Measurements from ENCODE around the gene SAXO1. TPM values are rescaled to one million over a fixed set of nuclear protein-coding genes. Genes with fewer than 3 reads are reported as not detected.
A peak's percentile ranks its signal among the peaks of the same experiment; 100 is the strongest.

The SAXO1 gene
- total RNA-seq, 2 experiments from 2014 or later, result 0.07 TPM; not detected in 1

DNA sequence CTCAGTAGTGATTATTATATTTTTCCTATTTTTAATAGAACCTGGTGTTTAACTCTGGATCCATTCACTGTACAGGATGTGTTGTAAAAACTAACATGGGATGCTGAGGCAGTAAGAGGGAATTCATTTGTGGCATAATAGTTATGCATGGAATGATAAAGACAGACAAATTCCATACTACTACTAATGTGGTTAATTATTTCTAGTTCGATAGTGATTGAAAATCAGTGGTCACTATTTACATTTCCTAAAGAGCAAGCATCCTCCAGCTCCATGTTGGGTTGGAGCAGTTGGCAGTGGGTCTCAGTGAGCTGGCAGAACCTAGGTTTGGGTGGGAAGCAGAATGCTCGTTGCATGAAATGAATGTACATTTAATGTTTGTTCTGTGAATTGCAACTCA, 122.6 kb downstream of the SAXO1 start:
- no peaks in the 10 kb centered on the region for H3K4me1 Mint-ChIP-seq (ENCODE audit: low read depth)
- H3K9me3 Mint-ChIP-seq, result no peaks in the 10 kb centered on the region
- ChIA-PET POLR2A (no interaction called here), CTCF (no interaction called here)
- no peaks in the 10 kb centered on the region for H3K36me3 Mint-ChIP-seq (ENCODE audit: low read depth)
- intact Hi-C loops (cut with micrococcal nuclease), result no loop called here
- peaks cover 1% of the 10 kb centered on the region for H3K27me3 Mint-ChIP-seq
- no peak overlapping the region for H3K27ac Mint-ChIP-seq
- H3K4me3 Mint-ChIP-seq, result no peak overlapping the region
- TF ChIP-seq, protein P1, sequence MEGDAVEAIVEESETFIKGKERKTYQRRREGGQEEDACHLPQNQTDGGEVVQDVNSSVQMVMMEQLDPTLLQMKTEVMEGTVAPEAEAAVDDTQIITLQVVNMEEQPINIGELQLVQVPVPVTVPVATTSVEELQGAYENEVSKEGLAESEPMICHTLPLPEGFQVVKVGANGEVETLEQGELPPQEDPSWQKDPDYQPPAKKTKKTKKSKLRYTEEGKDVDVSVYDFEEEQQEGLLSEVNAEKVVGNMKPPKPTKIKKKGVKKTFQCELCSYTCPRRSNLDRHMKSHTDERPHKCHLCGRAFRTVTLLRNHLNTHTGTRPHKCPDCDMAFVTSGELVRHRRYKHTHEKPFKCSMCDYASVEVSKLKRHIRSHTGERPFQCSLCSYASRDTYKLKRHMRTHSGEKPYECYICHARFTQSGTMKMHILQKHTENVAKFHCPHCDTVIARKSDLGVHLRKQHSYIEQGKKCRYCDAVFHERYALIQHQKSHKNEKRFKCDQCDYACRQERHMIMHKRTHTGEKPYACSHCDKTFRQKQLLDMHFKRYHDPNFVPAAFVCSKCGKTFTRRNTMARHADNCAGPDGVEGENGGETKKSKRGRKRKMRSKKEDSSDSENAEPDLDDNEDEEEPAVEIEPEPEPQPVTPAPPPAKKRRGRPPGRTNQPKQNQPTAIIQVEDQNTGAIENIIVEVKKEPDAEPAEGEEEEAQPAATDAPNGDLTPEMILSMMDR (IDR thresholded peaks at IDR 0.05), result no peak
- no peak for DNase-seq
- no peak for ATAC-seq

DNA sequence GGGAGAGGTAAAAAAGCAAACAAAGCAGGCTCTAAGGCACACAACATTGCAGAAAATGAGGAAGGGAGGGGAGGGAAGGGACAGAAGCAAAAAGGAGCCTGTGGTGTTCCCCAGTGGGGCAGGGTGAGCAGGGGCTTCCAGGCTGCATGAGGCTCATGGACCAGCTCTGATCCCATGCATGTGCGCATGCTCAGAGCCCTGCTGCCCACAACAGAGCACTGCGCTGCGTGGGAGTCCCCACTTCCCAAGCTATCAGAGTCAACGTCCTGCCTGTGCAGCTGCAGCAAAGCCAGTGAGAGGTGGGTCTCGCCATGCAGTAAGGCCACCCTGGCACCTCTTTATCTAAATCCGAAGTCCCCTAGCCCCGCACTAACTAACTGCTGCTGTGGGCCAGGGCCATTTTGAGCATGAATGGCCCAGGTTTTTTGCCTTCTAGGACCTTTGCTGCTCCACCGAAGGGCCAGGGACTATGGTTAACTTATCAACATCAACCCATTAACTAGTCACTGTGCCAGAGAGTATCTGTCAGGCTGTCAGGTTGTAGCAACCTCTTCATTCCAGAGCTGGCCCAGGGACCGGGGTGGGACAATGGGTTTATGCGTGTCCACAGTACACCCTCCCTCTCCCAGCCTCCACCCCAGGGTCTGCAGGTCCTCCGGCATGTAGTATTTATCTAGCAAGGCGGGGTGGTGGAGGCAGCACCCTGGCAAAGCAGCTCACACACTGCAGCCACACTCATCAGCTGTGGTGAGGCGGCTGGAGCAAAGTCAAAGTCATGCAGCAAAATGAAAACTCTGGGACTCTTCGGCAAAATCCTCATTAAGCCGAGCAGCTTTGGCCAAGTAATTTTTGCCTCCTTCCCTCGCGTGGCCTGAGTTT, 123.6 kb downstream of the SAXO1 start:
- POLR2A ChIA-PET, result interaction anchor here (0.5 kb wide), 1 partner anchor 20 kb away, joined by 3 read pairs; no protein-coding TSS in a partner anchor

DNA sequence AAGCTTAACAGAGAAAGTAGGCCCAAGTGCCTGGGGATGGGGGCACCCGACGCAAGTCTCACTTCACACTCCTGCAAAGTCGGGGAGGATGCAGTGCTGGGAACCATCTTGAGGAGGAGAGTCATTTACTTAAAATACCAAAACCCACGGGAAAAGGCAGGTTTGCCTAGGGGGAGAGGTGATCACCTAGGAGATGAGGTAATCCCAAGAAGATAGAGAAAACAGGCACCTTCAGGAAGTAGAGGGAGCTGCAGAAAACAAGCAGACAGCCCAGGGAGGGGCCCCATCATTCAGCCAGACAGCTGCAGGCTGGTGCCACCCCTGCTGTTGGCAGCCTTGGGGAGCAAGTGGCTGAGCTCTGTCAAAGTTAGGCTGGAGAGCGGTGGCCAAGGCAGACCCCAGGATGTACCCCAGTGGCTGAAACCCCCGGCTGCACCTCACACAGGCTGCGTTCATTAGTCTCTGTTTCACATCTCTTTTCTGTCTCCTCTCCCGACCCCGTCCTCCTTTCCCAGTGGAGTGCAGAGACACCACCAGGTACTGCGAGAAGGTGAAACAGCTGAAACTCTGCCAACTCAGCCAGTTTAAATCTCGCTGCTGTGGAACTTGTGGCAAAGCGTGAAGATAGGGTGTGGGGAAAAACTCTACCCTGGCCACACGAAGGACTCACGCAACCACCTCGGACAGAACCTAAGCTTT, 124.9 kb downstream of the SAXO1 start:
- H3K9me3 Mint-ChIP-seq, result peaks cover 2% of the 10 kb centered on the region
- no peaks in the 10 kb centered on the region for H3K36me3 Mint-ChIP-seq (ENCODE audit: low read depth)
- TF ChIP-seq, protein P1 (IDR thresholded peaks at IDR 0.05), result no peak
- H3K27me3 Mint-ChIP-seq, result peaks cover 1% of the 10 kb centered on the region
- CTCF ChIA-PET, result no interaction called here
- ATAC-seq (no peak), DNase-seq (no peak)
- no peaks in the 10 kb centered on the region for H3K4me1 Mint-ChIP-seq (ENCODE audit: low read depth)
- intact Hi-C loops (cut with micrococcal nuclease), result no loop called here
- H3K4me3 Mint-ChIP-seq, result no peak overlapping the region
- H3K27ac Mint-ChIP-seq, result no peak overlapping the region
- POLR2A ChIA-PET, result no interaction called here

More for the DNA sequence above, 123.6 kb downstream of the SAXO1 start:
- H3K4me3 Mint-ChIP-seq, result no peak overlapping the region
- H3K4me1 Mint-ChIP-seq (ENCODE audit: low read depth), result no peaks in the 10 kb centered on the region
- intact Hi-C loops (cut with micrococcal nuclease), result no loop called here
- H3K36me3 Mint-ChIP-seq (ENCODE audit: low read depth), result no peaks in the 10 kb centered on the region
- peaks cover 1% of the 10 kb centered on the region for H3K27me3 Mint-ChIP-seq
- no peak for ATAC-seq
- CTCF ChIA-PET, result no interaction called here
- H3K27ac Mint-ChIP-seq, result no peak overlapping the region
- H3K9me3 Mint-ChIP-seq, result no peaks in the 10 kb centered on the region
- DNase-seq, result no peak
- TF ChIP-seq, protein P1 (IDR thresholded peaks at IDR 0.05), result no peak

DNA sequence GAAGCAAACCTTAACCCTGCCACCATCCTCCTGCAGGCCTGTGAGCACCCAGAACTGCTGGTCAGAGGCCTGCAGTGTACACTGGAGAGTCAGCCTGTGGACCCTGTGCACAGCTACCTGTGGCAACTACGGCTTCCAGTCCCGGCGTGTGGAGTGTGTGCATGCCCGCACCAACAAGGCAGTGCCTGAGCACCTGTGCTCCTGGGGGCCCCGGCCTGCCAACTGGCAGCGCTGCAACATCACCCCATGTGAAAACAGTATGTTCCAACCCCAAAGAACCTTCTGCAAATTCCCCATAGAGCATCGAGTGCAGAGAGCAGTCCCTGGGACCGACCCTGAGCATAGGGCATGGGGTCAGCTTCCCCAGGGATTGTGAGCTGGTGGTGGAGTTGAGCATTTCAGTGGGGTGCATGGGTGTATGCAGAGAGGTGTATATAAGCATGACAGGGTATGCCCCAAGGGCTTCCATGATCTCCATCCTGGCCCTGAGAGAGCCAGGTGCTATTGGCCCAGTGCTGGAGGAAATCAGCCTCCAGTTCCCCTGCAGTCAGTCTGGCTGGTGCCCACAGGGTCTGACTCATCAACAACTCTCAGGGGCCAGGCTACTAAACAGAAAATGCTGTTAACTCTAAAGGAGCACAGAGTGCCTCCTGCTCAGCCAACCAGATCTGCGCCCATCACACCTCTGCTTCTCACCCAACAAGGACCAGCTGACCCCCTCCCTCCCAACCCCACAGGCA, 126.2 kb downstream of the SAXO1 start:
- H3K36me3 Mint-ChIP-seq (ENCODE audit: low read depth), result no peaks in the 10 kb centered on the region
- ChIA-PET CTCF (no interaction called here), POLR2A (no interaction called here)
- DNase-seq (peak; percentile 7), ATAC-seq (no peak)
- TF ChIP-seq, protein P1 (IDR thresholded peaks at IDR 0.05), result no peak
- intact Hi-C loops (cut with micrococcal nuclease), result no loop called here
- peaks cover 1% of the 10 kb centered on the region for H3K27me3 Mint-ChIP-seq
- no peak overlapping the region for H3K27ac Mint-ChIP-seq
- no peak overlapping the region for H3K4me3 Mint-ChIP-seq
- peaks cover 10% of the 10 kb centered on the region for H3K9me3 Mint-ChIP-seq
- H3K4me1 Mint-ChIP-seq (ENCODE audit: low read depth), result no peaks in the 10 kb centered on the region
